HEK293T (cell line): Measurements from ENCODE around the gene CD160.
"Not testable (repeated sequence)": the region's sequence is repeated elsewhere in the genome, so short reads cannot be mapped to it uniquely, and the experiment has no call there.

ENCODE experiments used
- CTCF ChIA-PET: fragments of 350-600 bp; formaldehyde crosslinking; extraction: SDS; loops from one replicate; lab custom pipeline; 2021; ENCODE audit warnings: antibody characterized with exemption, inconsistent platforms; lab: Yijun Ruan, JAX
- POLR2A ChIA-PET: fragments of 350-600 bp; formaldehyde crosslinking; extraction: SDS; loops from one replicate; lab custom pipeline; 2020; ENCODE audit warnings: antibody characterized with exemption, inconsistent platforms; lab: Yijun Ruan, JAX
- DNase-seq: peaks from one replicate; pipeline ENCODE4 v3.0.0; 2012; ENCODE audit warnings: mixed read lengths; ENCODE audit errors: extremely low spot score
- ARNT ChIP-seq: fragments of 450-650 bp; IDR thresholded peaks from 2 replicates; pipeline ENCODE4 v1.6.1; 2017; ENCODE audit warnings: mild to moderate bottlenecking
- BHLHE40 ChIP-seq: fragments of 450-650 bp; IDR thresholded peaks from 2 replicates; pipeline ENCODE4 v1.6.1; 2016; ENCODE audit warnings: mild to moderate bottlenecking, moderate library complexity, borderline replicate concordance
- CTBP1 ChIP-seq: fragments of 450-650 bp; IDR thresholded peaks from 2 replicates; pipeline ENCODE4 v1.6.1; 2016; ENCODE audit warnings: borderline replicate concordance
- ELF4 ChIP-seq: fragments of 450-650 bp; IDR thresholded peaks from 2 replicates; pipeline ENCODE4 v1.6.1; 2017; ENCODE audit warnings: antibody characterized with exemption
- FOXA1 ChIP-seq: fragments of 450-650 bp; IDR thresholded peaks from 2 replicates; pipeline ENCODE4 v1.6.1; 2016; ENCODE audit warnings: mild to moderate bottlenecking
- FOXK2 ChIP-seq: fragments of 450-650 bp; IDR thresholded peaks from 2 replicates; pipeline ENCODE4 v1.6.1; 2016; ENCODE audit warnings: mild to moderate bottlenecking
- FOXM1 ChIP-seq: fragments of 450-650 bp; IDR thresholded peaks from 2 replicates; pipeline ENCODE4 v1.6.1; 2017; ENCODE audit warnings: mild to moderate bottlenecking, borderline replicate concordance
- HDGF ChIP-seq: fragments of 450-650 bp; IDR thresholded peaks from 2 replicates; pipeline ENCODE4 v1.6.1; 2017; ENCODE audit warnings: antibody characterized with exemption, borderline replicate concordance
- L3MBTL2 ChIP-seq: fragments of 450-650 bp; conservative IDR thresholded peaks from 2 replicates; pipeline ENCODE4 v1.6.1; 2016; ENCODE audit warnings: mild to moderate bottlenecking
- LEF1 ChIP-seq: fragments of 450-650 bp; IDR thresholded peaks from 2 replicates; pipeline ENCODE4 v1.6.1; 2017; ENCODE audit warnings: mild to moderate bottlenecking, borderline replicate concordance
- NFRKB ChIP-seq: fragments of 450-650 bp; IDR thresholded peaks from 2 replicates; pipeline ENCODE4 v1.6.1; 2016; ENCODE audit warnings: mild to moderate bottlenecking, moderate library complexity
- SP1 ChIP-seq: fragments of 450-650 bp; IDR thresholded peaks from 2 replicates; pipeline ENCODE4 v1.6.1; 2017
- SUZ12 ChIP-seq: fragments of 450-650 bp; IDR thresholded peaks from 2 replicates; pipeline ENCODE4 v1.6.1; 2016; ENCODE audit warnings: mild to moderate bottlenecking
- TARDBP ChIP-seq: fragments of 450-650 bp; IDR thresholded peaks from 2 replicates; pipeline ENCODE4 v1.6.1; 2016
- ZNF384 ChIP-seq: fragments of 450-650 bp; IDR thresholded peaks from 2 replicates; pipeline ENCODE4 v1.6.1; 2016
- TF ChIP-seq, protein P1 (sequence below): fragments of 450-650 bp; IDR thresholded peaks from 2 replicates; pipeline ENCODE4 v1.6.1; 2016

The CD160 gene

GRCh38 chr1:145708063-145708462, 11.2 kb upstream of the CD160 start:
- CTCF ChIA-PET = interaction anchor here (0.6 kb wide), 1 partner anchor 49 kb away, joined by 5 read pairs; no protein-coding TSS in a partner anchor
- DNase-seq = no peak
- POLR2A ChIA-PET = no interaction called here

DNA sequence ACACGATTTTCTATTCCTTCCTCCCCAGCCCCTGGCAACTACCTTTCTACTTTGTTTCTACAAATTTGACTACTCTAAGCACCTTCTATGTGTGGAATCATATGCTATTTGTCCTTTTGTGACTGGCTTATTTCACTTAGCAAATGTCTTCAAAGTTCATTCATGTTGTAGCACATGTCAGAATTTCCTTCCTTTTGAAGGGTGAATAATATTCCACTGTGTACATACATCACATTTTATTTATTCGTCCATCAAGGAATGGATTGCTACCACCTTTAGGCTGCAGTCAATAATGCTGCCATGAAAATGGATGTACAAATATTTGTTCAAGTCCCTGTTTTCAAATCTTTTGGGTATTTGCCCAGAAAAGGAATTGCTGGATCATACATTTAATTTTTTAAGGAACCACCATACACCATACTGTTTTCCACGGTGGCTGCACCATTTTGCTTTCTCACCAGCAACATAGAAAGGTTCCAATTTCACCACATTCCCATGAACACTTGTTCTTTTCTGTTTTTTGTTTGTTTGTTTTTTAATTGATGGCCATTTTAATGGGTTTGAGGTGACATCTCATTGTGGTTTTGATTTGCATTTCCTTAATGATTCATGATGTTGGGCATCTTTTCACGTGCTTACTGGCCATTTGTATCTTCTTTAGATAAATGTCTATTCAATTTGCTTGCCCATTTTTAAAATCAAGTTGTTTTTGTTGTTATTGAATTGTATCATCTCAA, 8.8 kb upstream of the CD160 start:
- no peak for TF ChIP-seq CTBP1
- TF ChIP-seq, protein P1, sequence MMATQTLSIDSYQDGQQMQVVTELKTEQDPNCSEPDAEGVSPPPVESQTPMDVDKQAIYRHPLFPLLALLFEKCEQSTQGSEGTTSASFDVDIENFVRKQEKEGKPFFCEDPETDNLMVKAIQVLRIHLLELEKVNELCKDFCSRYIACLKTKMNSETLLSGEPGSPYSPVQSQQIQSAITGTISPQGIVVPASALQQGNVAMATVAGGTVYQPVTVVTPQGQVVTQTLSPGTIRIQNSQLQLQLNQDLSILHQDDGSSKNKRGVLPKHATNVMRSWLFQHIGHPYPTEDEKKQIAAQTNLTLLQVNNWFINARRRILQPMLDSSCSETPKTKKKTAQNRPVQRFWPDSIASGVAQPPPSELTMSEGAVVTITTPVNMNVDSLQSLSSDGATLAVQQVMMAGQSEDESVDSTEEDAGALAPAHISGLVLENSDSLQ = 0 out of 2 replicates have a peak, but pooled peaks have one; percentile 32
- no peak for DNase-seq
- POLR2A ChIA-PET = no interaction called here
- CTCF ChIA-PET = interaction anchor here (1.3 kb wide), 1 partner anchor 11 kb away, joined by 8 read pairs; no protein-coding TSS in a partner anchor

More at GRCh38 chr1:145708063-145708462, 11.2 kb upstream of the CD160 start:
- no peak for TF ChIP-seq SP1

GRCh38 chr1:145711213-145711651, 8.1 kb upstream of the CD160 start:
- no peak for DNase-seq
- ChIA-PET CTCF (no interaction called here), POLR2A (no interaction called here)

GRCh38 chr1:145714524-145715111, 4.7 kb upstream of the CD160 start:
- CTCF ChIA-PET = no interaction called here
- POLR2A ChIA-PET = no interaction called here
- no peak for TF ChIP-seq SUZ12
- TF ChIP-seq CTBP1 = no peak
- no peak for TF ChIP-seq ARNT
- no peak for TF ChIP-seq BHLHE40
- TF ChIP-seq SP1 = no peak
- no peak for TF ChIP-seq FOXA1
- TF ChIP-seq FOXK2 = no peak
- TF ChIP-seq, protein P1 = no peak
- no peak for DNase-seq

More at GRCh38 chr1:145711213-145711651, 8.1 kb upstream of the CD160 start:
- no peak for TF ChIP-seq HDGF
- TF ChIP-seq FOXM1 = no peak
- no peak for TF ChIP-seq ARNT
- TF ChIP-seq CTBP1 = no peak
- TF ChIP-seq ZNF384 = no peak
- no peak for TF ChIP-seq ELF4
- no peak for TF ChIP-seq BHLHE40
- no peak for TF ChIP-seq SP1
- no peak for TF ChIP-seq NFRKB
- TF ChIP-seq SUZ12 = no peak

DNA sequence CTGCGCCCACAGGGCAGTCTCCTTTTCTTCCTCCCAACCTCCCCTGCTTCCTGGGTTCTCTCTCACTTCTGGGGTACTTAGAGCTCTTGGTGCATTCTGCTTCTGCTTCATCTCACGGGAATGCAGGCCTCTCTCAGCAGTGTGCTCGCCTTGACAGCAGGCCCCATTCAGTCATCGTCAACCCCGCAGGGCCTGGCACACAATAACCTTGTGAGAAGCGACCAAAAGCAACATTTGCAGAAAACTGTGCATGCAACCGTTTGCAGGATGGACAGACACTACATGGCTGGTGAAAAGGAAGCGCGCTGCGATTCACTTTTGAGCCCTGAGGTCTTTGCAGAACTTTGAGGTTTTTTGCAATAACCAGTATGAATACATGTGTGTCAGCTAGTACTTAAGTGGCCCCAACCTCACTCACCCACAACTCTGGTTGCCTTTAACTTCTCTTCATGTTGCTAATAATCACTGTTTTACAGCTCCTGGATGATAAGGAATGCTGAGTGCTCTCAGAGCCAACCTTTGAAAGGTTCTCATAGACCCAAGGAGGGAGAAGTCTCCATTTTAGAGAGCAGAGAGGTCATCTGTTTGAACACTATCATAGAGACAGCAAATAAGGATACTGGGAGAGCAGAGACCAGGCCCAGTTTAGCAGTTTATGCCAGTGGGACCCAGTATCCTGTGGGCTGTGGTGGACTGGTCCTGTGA, 2.5 kb upstream of the CD160 start:
- no peak for DNase-seq
- ChIA-PET POLR2A (no interaction called here), CTCF (no interaction called here)
- TF ChIP-seq SUZ12 (no peak), FOXK2 (no peak), ARNT (no peak), BHLHE40 (no peak), L3MBTL2 (no peak), ZNF384 (no peak), FOXA1 (no peak), FOXM1 (no peak), LEF1 (no peak), SP1 (no peak), NFRKB (no peak), ELF4 (no peak), HDGF (no peak), CTBP1 (no peak), TARDBP (no peak)
- TF ChIP-seq, protein P1 = no peak

DNA sequence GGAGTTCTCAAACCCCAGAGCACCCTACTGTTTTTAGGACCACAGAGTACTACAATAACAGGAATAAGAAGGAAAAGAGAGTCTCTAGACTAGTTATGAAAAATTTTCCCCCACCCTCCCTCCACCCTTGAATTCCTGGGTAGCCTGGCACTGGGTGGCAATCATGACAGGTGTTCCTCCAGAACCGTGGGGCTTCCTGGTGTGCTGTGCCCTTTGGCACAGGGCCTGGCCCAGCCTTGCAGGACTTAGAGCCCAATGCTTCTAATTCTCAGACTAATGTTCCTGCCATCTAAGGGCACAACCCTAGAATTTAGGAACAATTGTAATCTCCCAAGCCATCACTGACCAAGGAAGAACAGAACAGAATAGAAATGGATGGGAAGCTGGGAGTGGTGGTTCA, 1.5 kb upstream of the CD160 start:
- CTCF ChIA-PET = no interaction called here
- POLR2A ChIA-PET = no interaction called here
- no peak for DNase-seq
- no peak for TF ChIP-seq ZNF384
- TF ChIP-seq ARNT = no peak
- TF ChIP-seq TARDBP = no peak
- no peak for TF ChIP-seq LEF1
- TF ChIP-seq, protein P1 = no peak
- TF ChIP-seq ELF4 = no peak
- TF ChIP-seq SP1 = no peak
- no peak for TF ChIP-seq CTBP1
- no peak for TF ChIP-seq FOXK2
- no peak for TF ChIP-seq BHLHE40
- no peak for TF ChIP-seq FOXM1
- no peak for TF ChIP-seq SUZ12
- no peak for TF ChIP-seq NFRKB
- no peak for TF ChIP-seq FOXA1
- no peak for TF ChIP-seq L3MBTL2
- TF ChIP-seq HDGF = no peak

DNA sequence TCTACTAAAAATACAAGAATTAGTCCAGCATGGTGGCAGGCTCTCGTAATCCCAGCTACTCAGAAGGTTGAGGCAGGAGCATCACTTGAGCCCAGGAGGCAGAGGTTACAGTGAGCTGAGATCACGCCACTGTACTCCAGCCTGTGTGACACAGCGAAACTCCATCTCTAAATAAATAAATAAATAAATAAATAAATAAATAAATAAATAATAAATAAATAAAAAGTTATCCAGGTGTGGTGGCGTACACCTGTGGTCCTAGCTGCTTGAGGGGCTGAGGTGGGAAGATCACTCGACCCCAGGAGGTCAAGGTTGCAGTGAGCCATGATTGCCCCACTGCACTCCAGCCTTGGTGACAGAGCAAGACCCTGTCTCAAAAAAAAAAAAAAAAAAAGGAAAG, 834 bp upstream of the CD160 start:
- DNase-seq, CTCF ChIA-PET, POLR2A ChIA-PET: not testable (repeated sequence)
